D721Med (cell line): ENCODE data around the gene CD58.

Source experiments
- DNase-seq: peaks from one replicate; pipeline ENCODE4 v3.0.0; 2011; ENCODE audit warnings: low spot score; ENCODE audit not compliant: insufficient read length
- FAIRE-seq: peaks from 2 replicates; lab custom pipeline; 2011; peaks lifted over from hg19 to GRCh38; lab: Jason Lieb, UNC
- CTCF ChIP-seq: IDR thresholded peaks from 2 replicates; pipeline ENCODE4 v1.5.1; 2012; ENCODE audit warnings: mild to moderate bottlenecking, control low read depth; ENCODE audit not compliant: insufficient read depth; ENCODE audit errors: missing control alignments

CD58 gene

GRCh38 chr1:116586741-116587143 is 15.9 kb upstream of the CD58 start:
- FAIRE-seq (no peak), DNase-seq (no peak)
- no peak for TF ChIP-seq CTCF

DNA sequence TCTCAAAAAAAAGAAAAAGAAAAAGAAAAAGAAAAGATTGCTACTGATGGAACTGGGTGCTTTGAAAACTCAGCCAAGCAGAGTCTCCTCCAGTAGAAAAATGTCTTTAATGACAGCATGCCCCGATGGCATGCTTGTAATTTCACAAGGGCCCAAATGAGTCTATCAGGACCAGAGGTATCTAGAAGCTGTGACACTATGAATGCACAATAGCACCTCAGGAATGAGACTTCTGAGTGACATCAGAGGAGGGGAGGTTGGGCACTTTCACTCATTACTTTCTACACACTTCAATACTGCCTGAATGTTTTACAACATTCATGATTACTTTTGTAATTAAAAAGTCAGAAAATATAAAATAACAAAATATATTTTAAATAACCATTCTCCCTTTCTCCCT is 15.1 kb upstream of the CD58 start:
- TF ChIP-seq CTCF, result no peak
- DNase-seq (no peak), FAIRE-seq (no peak)

DNA sequence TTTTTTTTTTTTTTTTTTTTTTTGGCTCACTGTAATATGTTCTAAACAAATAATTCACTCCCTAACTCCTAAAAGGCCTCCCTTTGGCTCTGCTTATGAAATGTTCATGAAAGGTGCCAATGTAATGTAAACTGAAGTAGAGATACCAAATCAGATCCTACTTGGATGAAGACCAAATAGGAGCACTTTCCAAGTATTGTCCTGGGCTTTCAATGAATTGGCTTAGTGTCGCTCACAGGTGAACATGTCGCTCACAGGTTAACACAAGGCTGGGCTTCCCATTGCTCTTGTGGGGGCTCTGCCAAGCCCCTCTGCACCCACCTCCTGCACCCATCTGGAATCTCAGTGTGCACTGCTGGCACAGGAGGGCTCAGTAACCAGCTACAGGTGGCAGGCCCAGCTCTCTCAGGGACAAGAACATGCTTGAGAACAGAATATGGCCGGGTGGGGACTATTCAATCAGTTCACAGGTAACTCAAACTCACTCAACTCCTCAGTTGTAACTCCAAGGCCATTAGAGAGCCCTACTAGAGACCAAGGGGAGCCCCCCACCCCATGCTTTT is 10.6 kb upstream of the CD58 start:
- no peak for TF ChIP-seq CTCF
- DNase-seq (no peak), FAIRE-seq (no peak)

DNA sequence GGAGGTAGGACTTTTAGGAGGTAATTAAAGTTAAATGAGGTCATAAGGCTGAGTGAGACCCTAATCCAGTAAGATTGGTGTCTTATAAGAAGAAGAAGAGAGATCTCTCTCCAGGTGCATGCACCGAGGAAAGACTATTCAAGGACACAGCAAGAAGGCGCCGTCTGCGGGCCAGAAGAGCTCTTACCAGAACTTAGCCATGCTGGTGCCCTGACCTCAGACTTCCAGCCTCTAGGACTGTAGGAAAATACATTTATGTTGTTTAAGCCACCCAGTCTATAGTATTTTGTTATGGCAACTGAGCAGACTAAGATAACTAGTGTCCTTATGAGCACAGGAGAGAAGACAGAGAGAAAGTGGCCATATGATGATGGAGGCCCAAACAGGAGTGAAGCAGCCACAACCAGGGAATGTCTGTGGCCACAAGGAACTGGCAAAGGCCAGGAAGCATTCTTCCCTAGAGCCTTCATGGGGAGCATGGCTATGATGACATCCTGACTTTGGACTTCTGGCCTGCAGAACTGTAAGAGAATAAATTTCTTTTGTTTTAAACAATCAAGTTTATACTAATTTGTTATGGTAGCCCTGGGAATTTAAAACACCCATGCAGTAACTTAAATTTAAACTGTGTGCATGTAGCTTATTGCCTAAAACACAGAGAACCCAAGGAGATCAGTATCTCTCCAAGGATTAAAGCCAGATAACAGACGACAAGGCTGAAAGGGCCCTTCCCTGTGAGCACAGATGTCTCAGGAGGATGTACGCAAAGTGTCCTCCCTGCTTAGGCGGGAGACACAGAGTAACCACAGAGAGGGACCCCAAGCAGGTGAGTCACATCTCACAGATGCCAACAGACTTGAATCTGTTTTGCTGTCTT is 9.9 kb upstream of the CD58 start:
- FAIRE-seq, result no peak
- DNase-seq, result no peak
- TF ChIP-seq CTCF, result no peak

GRCh38 chr1:116579259-116579875 is 8.5 kb upstream of the CD58 start:
- DNase-seq (no peak), FAIRE-seq (no peak)
- no peak for TF ChIP-seq CTCF

GRCh38 chr1:116578581-116578980 is 7.8 kb upstream of the CD58 start:
- no peak for TF ChIP-seq CTCF
- no peak for FAIRE-seq
- DNase-seq, result no peak
